ENCODE measurements around the gene SASH3.

Gene SASH3

DNA sequence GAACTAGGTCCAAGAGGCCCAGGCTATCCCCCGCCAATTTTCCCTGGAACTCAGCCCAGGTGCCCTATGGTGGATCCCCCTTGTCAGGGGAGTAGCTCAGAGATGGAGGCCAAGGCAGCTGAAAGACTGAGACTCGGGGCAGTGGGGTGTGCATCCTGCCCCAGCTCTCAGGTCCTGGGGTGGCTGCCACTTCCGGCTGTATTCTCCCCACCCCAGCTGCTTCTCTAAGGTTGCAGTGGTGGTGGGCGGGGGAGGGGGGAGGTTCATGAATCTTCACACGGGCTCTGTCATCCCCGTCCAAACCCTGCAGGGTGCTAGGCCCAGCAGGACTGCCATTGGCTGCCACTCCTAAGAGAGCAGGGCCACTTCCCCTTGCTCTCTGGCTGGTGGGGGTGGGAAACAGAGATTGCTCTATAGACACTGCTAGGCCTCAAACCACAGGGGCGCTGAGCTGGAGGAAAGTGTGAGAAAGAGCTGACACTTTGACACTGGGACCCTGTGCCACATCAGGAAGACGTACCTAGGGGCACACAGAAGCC is 1.5 kb downstream of the SASH3 start:
- no peak for TF ChIP-seq ZFX (IDR thresholded peaks at IDR 0.05)
- TF ChIP-seq, protein P1, sequence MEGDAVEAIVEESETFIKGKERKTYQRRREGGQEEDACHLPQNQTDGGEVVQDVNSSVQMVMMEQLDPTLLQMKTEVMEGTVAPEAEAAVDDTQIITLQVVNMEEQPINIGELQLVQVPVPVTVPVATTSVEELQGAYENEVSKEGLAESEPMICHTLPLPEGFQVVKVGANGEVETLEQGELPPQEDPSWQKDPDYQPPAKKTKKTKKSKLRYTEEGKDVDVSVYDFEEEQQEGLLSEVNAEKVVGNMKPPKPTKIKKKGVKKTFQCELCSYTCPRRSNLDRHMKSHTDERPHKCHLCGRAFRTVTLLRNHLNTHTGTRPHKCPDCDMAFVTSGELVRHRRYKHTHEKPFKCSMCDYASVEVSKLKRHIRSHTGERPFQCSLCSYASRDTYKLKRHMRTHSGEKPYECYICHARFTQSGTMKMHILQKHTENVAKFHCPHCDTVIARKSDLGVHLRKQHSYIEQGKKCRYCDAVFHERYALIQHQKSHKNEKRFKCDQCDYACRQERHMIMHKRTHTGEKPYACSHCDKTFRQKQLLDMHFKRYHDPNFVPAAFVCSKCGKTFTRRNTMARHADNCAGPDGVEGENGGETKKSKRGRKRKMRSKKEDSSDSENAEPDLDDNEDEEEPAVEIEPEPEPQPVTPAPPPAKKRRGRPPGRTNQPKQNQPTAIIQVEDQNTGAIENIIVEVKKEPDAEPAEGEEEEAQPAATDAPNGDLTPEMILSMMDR (conservative IDR thresholded peaks at IDR 0.05) = no peak
- H3K27ac ChIP-seq = no peak overlapping the region

DNA sequence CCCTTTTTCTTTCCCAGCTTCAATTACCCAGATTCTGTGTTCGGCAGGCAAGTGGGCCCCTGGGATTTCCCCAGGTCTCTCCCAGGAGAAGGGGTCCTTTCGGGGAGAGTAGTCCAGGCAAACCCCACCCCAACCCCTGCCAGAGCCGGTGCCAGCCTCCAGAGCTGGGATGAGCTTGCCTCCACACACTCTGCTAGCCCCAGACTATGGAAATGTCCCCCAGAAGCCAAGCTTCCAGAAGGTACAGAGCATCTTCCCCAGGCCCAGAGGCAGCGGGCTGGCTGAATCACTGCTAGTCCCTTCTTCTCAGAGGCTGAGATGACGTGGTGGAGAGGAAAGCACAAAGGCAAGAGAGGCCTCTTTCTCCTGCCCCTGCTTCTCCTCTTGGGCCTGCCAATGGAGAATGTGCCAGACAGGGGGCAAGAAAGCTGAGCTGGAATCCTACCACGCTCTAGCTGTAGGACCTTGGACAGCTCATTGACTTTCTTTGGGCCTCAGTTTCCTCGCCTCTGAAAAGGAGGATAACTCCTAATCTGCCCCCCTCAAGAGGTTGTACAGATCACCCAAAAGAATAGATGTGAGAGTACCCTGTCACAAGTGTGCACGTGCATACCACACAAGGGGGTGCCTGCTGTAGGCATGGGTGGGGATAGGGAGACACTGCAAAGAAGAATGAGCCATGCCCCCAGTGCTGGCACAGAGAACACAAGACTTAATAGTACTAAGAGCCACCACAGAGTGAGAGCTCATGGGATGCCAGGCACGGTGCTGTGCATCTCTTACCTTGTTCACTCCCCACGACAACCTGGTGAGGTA is 2.1 kb downstream of the SASH3 start:
- no peak for TF ChIP-seq ZFX (IDR thresholded peaks at IDR 0.05)
- TF ChIP-seq, protein P1 (conservative IDR thresholded peaks at IDR 0.05) = no peak
- H3K27ac ChIP-seq = no peak overlapping the region

DNA sequence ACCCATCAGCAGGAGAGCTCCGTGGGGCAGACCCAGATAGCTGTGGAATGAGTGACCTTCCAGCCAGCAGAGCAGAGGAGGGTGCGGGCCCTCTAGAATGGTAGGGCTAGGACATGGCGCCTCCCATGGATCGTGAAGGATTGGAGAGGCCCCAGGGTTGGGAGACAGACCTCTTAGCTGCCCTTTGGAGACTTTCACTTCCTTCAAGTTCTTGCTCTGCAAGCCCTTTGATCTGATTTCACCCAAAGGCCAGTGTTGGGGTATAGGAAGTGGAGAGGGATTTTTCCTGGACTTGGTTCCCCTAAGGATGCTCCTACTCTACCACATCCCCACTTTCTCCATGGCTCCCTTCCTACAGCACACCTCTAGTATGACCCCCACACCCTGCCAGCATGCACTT is 3.0 kb downstream of the SASH3 start:
- no peak for TF ChIP-seq ZFX (IDR thresholded peaks at IDR 0.05)
- TF ChIP-seq, protein P1 (conservative IDR thresholded peaks at IDR 0.05) = no peak
- H3K27ac ChIP-seq = no peak overlapping the region

DNA sequence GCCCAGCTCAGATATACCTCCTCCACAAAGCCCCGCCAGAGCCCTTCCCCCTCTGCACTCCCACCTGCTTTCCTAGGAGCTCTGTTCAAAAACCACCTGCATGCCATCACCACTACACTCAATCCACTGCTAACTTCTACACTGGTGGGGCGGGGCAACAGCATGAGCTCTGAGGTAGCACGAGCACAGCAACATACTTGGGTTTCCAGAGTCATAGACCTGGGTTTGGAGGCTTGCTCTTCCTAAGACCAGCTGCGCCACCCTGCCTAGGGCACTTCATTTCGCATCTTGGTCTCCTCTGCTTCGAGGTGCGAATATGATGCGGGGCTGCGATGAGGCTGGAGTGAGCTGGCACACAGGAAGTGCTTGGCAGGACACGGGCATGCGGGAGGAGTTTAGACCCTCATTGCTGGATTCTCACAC is 3.6 kb downstream of the SASH3 start:
- TF ChIP-seq, protein P1 (conservative IDR thresholded peaks at IDR 0.05) = no peak
- no peak for TF ChIP-seq ZFX (IDR thresholded peaks at IDR 0.05)
- no peak overlapping the region for H3K27ac ChIP-seq

DNA sequence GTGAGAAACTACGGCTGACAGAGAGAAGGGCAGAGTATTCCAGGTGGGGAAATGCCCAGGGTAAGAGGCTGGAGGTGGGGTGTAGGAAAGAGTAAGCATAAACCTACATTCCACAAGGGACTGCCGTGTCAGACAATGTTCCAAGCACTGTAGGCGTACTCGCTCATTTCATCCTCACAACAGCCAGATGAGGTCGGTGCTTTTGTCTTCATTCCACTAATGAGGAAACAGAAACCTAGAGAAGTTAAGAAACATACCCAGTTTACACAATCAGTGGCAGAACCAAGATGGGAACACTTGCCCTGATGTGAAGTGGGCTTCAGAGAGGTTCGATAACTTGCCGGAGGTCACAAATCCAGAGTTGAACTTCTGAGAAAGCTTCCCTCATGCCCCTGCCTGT is 4.6 kb downstream of the SASH3 start:
- H3K27ac ChIP-seq = no peak overlapping the region
- TF ChIP-seq, protein P1 (conservative IDR thresholded peaks at IDR 0.05) = no peak
- no peak for TF ChIP-seq ZFX (IDR thresholded peaks at IDR 0.05)

DNA sequence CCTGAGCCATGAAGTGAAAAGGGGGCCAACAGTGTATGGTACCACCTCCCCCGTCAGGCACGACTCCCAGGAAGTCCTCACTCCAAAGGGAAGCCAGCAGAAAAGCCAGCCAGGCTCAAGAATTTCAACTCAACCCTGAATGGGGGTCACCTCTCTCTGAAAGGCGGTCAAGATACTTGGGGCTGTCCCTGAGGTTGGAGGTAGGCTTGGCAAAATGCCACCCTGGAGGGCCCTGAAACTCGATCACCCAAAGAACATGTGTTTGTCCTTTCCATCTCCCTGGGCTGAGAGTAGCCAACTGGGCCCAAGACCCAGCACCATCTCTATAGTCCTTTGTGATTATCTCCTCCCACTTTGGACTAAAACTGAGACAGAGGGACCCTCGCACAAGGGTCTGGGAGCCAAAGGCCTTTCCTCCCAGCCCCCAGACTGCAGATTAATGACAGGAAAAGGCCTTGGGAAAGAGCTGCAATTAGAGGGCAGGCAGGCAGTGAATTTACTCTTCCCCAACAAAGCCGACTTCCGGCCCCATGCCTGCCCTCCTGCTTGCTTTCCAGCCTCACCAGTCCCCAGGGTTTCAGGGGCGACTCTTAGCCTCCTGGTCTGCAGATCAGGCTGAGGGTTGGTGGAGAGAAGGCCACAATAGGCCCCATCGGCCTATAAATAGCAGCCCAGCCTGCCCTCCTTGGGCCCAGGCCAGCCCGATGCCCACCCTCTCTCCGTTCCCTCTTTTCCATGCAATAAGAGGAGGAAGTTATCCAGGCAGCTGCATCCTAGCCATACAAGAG is 5.6 kb downstream of the SASH3 start:
- no peak overlapping the region for H3K27ac ChIP-seq
- TF ChIP-seq, protein P1 (conservative IDR thresholded peaks at IDR 0.05) = no peak

DNA sequence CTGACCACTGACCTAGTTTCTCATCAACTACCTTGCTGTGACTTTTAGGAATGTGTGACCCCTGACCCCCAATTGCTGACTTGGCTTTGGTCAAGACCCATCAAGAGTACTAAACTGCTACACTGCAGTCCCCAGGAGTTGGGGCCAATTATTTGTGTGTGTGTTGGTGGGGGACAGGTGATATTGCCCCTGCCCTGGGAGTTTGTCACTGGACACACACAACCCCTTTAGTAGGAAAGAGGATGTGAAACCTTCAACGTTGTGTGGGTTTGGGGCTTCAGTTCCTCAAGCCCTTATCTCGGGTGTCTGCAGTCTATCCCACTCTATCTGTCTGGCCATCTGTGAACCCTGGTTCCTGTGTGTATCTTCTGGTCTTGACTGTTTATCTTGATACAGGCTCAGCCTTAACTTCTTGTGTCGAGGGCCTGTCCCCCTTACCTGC is 6.5 kb downstream of the SASH3 start:
- TF ChIP-seq ZFX (IDR thresholded peaks at IDR 0.05) = no peak
- no peak overlapping the region for H3K27ac ChIP-seq

All from C4-2B (cell line).